ENCODE data around the gene MACROD2.

DNA sequence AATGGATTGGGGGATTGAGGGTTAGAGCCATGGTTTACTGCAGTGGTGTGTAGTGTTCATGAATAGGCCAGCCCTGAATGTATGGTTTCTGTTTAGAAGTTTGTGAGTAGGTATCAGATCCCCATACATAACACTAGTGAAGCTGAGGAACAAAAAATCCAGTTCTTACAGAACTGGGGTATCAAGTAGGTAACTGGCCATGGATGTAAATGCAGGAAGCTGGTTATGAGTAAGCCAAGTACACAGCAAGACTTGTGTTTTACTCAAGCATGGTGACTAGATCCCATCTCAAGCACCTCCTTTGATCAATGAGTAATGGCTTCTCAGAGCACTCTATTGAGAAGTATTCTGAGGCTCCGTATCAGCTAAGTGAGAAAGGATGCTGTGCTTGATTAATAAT is 955.8 kb downstream of the MACROD2 start:
- TF ChIP-seq CTCF (IDR thresholded peaks at IDR 0.05) = no peak
- no peak for TF ChIP-seq POLR2A (IDR thresholded peaks at IDR 0.05)
